Smooth muscle cell (in vitro differentiated cells): Measurements from ENCODE around the gene SDF4. TPM values are rescaled to one million over a fixed set of nuclear protein-coding genes. Genes with fewer than 3 reads are reported as not detected.

Experiments
- DNase-seq: peaks from one replicate; lab custom pipeline; 2025; ENCODE audit not compliant: unreplicated experiment; lab: John Stamatoyannopoulos, UW
- H2AFZ ChIP-seq: fragments of 200-600 bp; sonication (generic); 2 replicates; pipeline ENCODE4 v1.6.0; 2016; ENCODE audit warnings: antibody characterized with exemption, low read depth, mild to moderate bottlenecking
- H3F3A ChIP-seq: fragments of 200-600 bp; sonication (generic); 2 replicates; pipeline ENCODE4 v1.6.0; 2017; ENCODE audit warnings: antibody characterized with exemption, low read depth
- H3K27ac ChIP-seq: fragments of 200-600 bp; sonication (generic); 2 replicates; pipeline ENCODE4 v1.5.1; 2016; ENCODE audit warnings: low read depth, mild to moderate bottlenecking
- H3K27me3 ChIP-seq: fragments of 200-600 bp; sonication (generic); 2 replicates; pipeline ENCODE4 v1.6.1; 2016; ENCODE audit warnings: low read depth, mild to moderate bottlenecking
- H3K36me3 ChIP-seq: fragments of 200-600 bp; sonication (generic); 2 replicates; pipeline ENCODE4 v1.5.1; 2016; ENCODE audit warnings: low read depth
- H3K4me1 ChIP-seq: fragments of 200-600 bp; sonication (generic); 2 replicates; pipeline ENCODE4 v1.5.1; 2016; ENCODE audit warnings: low read depth
- H3K4me2 ChIP-seq: fragments of 200-600 bp; sonication (generic); 2 replicates; pipeline ENCODE4 v1.6.0; 2016; ENCODE audit warnings: mild to moderate bottlenecking
- H3K4me3 ChIP-seq: fragments of 200-600 bp; sonication (generic); 2 replicates; pipeline ENCODE4 v1.5.1; 2016; ENCODE audit warnings: mild to moderate bottlenecking
- H3K79me2 ChIP-seq: fragments of 200-600 bp; sonication (generic); 2 replicates; pipeline ENCODE4 v1.6.0; 2016; ENCODE audit warnings: low read depth, mild to moderate bottlenecking
- H3K9ac ChIP-seq: fragments of 200-600 bp; sonication (generic); 2 replicates; pipeline ENCODE4 v1.6.0; 2016; ENCODE audit warnings: low read depth
- H3K9me3 ChIP-seq: fragments of 200-600 bp; sonication (generic); replicated peaks from 2 replicates; pipeline ENCODE4 v1.5.1; 2016; ENCODE audit warnings: low read depth
- H4K20me1 ChIP-seq: fragments of 200-600 bp; sonication (generic); 2 replicates; pipeline ENCODE4 v1.6.0; 2016; ENCODE audit warnings: low read depth
- WGBS: methylation state at CpG from one replicate; pipeline ENCODE4 v1.1.7; 2016; ENCODE audit warnings: low lambda C conversion rate; 5-methylcytosine and 5-hydroxymethylcytosine counted together
- polyA plus RNA-seq: library from polyadenylated mRNA; unstranded; fragments of >200 nt; fragmentation: Nextera tagmentation; extraction: Ambion mirVana; gene quantifications from 2 replicates; pipeline ENCODE4 v1.2.1, GENCODE V29; 2016
- total RNA-seq: library from RNA; depleted of rRNA; stranded (reverse); fragments of >200 nt; gene quantifications from 2 replicates; pipeline ENCODE4 v1.2.3, GENCODE V29; 2014
- TF ChIP-seq, protein P1 (sequence below): fragments of 200-600 bp; sonication (generic); IDR thresholded peaks from 2 replicates; pipeline ENCODE4 v1.5.1; 2017; ENCODE audit warnings: borderline replicate concordance, mild to moderate bottlenecking, antibody characterized with exemption; ENCODE audit not compliant: insufficient read depth, poor library complexity, severe bottlenecking

The SDF4 gene
- total and polyA plus RNA-seq, 2 experiments from 2014 or later: 94.9 to 263 TPM

DNA sequence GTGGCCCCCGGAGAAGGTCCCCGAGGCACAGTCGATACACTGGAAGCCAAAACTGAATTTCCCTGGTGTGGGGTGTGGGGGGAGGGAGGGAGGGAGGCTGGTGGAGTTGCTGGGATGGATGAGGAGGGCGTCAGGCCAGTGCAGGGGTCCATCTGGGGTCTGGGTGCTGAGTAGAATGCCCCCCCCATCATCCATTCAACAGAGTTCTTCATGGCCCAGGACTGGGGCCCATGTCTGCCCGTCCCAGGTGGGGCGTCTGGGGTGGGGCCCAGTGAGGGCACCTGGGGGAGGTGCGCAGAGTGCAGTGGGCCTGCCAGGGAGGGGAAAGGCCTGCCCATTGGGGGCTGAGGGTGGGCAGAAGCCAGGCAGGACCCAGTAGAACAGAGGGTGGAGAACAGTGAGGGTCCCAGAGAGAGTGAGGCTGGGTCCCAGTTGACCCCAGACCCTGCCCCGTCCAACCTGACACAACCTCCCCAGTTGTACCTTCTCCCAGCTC, 27.3 kb downstream of the SDF4 start:
- TF ChIP-seq, protein P1, sequence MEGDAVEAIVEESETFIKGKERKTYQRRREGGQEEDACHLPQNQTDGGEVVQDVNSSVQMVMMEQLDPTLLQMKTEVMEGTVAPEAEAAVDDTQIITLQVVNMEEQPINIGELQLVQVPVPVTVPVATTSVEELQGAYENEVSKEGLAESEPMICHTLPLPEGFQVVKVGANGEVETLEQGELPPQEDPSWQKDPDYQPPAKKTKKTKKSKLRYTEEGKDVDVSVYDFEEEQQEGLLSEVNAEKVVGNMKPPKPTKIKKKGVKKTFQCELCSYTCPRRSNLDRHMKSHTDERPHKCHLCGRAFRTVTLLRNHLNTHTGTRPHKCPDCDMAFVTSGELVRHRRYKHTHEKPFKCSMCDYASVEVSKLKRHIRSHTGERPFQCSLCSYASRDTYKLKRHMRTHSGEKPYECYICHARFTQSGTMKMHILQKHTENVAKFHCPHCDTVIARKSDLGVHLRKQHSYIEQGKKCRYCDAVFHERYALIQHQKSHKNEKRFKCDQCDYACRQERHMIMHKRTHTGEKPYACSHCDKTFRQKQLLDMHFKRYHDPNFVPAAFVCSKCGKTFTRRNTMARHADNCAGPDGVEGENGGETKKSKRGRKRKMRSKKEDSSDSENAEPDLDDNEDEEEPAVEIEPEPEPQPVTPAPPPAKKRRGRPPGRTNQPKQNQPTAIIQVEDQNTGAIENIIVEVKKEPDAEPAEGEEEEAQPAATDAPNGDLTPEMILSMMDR: no peak
- H3K36me3 ChIP-seq: no peaks in the 10 kb centered on the region
- H3K27me3 ChIP-seq: no peaks in the 10 kb centered on the region
- no peak overlapping the region for H3K4me3 ChIP-seq
- no peak overlapping the region for H3K27ac ChIP-seq
- H3K79me2 ChIP-seq: no peaks in the 10 kb centered on the region
- H4K20me1 ChIP-seq: no peaks in the 10 kb centered on the region
- WGBS: 100% methylated on average over 4 of the region's 8 CpGs
- H3F3A ChIP-seq: no peaks in the 10 kb centered on the region
- no peak overlapping the region for H3K9ac ChIP-seq
- peaks cover 9% of the 10 kb centered on the region for H3K4me1 ChIP-seq
- no peaks in the 10 kb centered on the region for H3K9me3 ChIP-seq
- H2AFZ ChIP-seq: no peak overlapping the region
- no peak for DNase-seq
- H3K4me2 ChIP-seq: no peak overlapping the region

DNA sequence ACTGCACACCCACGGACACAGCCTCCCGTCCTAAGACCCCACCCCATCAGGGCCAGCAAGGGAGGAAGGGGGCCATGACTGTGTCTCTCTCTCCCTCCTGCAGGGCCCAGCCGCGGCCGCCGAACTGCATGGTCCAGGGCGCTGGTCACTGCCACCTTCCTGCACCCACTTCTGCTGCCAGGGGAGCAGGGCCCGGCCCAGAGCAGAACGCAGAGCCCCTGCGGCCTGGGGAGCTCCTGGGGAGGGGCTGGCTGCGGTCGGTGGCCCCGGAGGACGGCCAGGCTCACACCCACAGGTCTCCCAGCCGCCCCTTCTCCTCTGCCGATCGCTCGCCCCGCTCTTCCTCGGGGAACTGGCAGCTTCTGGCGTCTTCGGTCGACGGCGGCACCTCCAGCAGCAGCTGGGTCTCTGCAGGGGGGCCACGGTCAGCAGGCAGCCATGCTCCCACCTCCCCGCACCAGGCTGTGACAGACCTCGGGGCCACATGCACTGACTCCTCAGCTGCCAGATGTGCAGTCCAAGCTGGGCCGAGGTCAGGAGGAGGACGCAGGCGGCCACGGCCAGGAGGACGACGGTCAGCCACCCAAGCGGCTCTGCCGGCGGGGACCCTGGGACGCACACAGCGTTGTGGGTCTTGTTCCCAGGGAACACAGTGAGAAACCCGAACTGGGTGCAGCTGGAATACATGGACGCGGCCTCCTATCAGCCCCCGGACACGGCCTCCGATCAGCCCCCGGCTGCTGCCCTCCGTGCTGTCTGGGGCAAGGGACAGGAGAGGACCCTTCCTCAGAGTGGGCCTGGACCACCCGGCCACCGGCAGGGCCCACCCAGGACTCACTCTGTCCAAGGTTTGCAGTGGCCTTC, 28.0 kb downstream of the SDF4 start:
- Histone ChIP-seq H4K20me1 (no peaks in the 10 kb centered on the region), H3K4me2 (no peak overlapping the region), H3K9me3 (no peaks in the 10 kb centered on the region), H3K27me3 (no peaks in the 10 kb centered on the region), H3F3A (no peaks in the 10 kb centered on the region), H3K79me2 (no peaks in the 10 kb centered on the region), H3K4me3 (no peak overlapping the region), H3K4me1 (peaks cover 9% of the 10 kb centered on the region), H3K36me3 (no peaks in the 10 kb centered on the region), H2AFZ (no peak overlapping the region), H3K9ac (no peak overlapping the region), H3K27ac (no peak overlapping the region)
- TF ChIP-seq, protein P1: no peak
- DNase-seq: no peak
- WGBS: 91% methylated on average over 49 of the region's 49 CpGs

DNA sequence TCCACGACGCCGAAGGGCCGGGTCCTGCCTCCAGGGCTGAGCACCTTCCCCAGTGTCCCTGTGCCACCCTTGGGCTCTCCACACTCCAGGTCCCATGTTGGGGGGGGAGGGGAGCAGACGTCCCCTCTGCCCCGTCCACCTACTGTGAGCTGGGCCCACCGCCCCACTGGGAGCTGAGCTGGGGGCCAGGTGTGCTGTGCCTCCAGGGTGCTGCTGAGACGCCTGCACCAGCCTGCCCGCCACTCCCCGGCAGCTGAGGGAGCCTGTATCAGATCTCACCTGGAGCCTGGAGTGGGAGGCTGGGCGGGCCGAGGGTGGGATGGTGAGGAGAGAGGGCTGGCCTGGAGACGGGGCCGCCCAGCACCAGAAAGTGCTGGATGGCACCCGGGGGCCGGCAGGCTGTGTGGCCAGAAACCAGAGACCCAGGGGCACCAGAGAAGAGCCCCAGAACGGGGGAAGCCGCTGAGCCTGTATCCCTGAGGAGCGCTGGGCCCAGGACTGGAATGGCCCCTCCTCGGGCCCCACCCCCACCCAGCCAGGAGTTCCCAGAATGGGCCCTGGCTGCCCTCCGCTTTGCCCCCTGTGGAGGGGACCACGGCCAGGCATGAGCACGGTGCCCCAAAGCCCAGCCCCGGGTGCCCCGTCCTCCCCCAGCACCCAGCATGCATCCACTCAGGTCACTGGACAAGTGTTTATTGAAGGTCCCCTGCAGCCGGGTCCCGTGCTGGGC, 28.8 kb downstream of the SDF4 start:
- Histone ChIP-seq H3K4me1 (peaks cover 9% of the 10 kb centered on the region), H3K4me3 (no peak overlapping the region), H3K36me3 (no peaks in the 10 kb centered on the region), H4K20me1 (no peaks in the 10 kb centered on the region), H3K9me3 (no peaks in the 10 kb centered on the region), H3K27ac (no peak overlapping the region), H3K27me3 (no peaks in the 10 kb centered on the region), H2AFZ (no peak overlapping the region), H3F3A (no peaks in the 10 kb centered on the region), H3K79me2 (no peaks in the 10 kb centered on the region), H3K9ac (no peak overlapping the region), H3K4me2 (no peak overlapping the region)
- no peak for DNase-seq
- TF ChIP-seq, protein P1: no peak
- WGBS: 80% methylated on average over 25 of the region's 27 CpGs
